Mesothelial cell of epicardium (in vitro differentiated cells): ENCODE measurements around the gene ETHE1. TPM values are rescaled to one million over a fixed set of nuclear protein-coding genes. Genes with fewer than 3 reads are reported as not detected.

Experiments used
- DNase-seq, 2 experiments: peaks; one replicate each; pipeline ENCODE4 v3.0.0; 2021; ENCODE audit warnings: low spot score in 2 of 2; ENCODE audit not compliant: unreplicated experiment in 2 of 2
- H3K27ac Mint-ChIP-seq: 2 replicates; pipeline ENCODE4 v1.8.0; 2021; ENCODE audit warnings: mixed read lengths
- H3K27me3 Mint-ChIP-seq: 2 replicates; pipeline ENCODE4 v1.8.0; 2021; ENCODE audit warnings: low read depth, mixed read lengths
- H3K36me3 Mint-ChIP-seq: 2 replicates; pipeline ENCODE4 v1.8.0; 2021; ENCODE audit warnings: mixed read lengths
- H3K4me1 Mint-ChIP-seq: 2 replicates; pipeline ENCODE4 v1.8.0; 2021; ENCODE audit warnings: mixed read lengths
- H3K4me3 Mint-ChIP-seq: 2 replicates; pipeline ENCODE4 v1.8.0; 2021; ENCODE audit warnings: mild to moderate bottlenecking, moderate library complexity, mixed read lengths
- H3K9me3 Mint-ChIP-seq: 2 replicates; pipeline ENCODE4 v1.8.0; 2021; ENCODE audit warnings: mixed read lengths
- total RNA-seq: library from RNA; stranded (reverse); gene quantifications from 3 replicates; pipeline ENCODE4 v1.2.1, GENCODE V29; 2021
- TF ChIP-seq, protein P1 (sequence below): fragments of 200-600 bp; sonication (generic); IDR thresholded peaks from one replicate; pipeline ENCODE4 v1.5.0; 2021; ENCODE audit warnings: antibody characterized with exemption; ENCODE audit not compliant: unreplicated experiment

ETHE1 gene
- total RNA-seq, 1 donor from 2014 or later = 27.9 TPM

DNA sequence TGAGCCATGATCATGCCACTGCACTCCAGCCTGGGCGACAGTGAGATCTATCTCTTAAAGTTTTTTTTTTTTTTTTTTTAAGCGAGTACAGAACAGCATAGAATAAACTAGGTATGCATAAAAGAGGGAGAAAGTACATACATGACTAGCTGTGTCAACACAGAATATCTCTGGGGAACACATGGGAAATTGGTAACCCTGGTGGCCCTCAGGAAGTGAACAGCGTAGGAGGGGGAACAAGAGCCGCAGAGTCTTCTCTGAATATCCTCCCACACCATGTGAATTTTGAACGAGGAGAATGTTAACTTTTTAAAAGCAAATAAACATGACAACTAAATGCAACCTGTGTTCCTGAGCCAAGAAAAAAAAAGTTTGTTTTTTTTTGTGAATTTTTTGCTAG is 37.7 kb downstream of the ETHE1 start:
- H3K4me3 Mint-ChIP-seq = no peak overlapping the region
- H3K27ac Mint-ChIP-seq = no peak overlapping the region
- no peak for DNase-seq
- no peaks in the 10 kb centered on the region for H3K27me3 Mint-ChIP-seq
- peaks cover 8% of the 10 kb centered on the region for H3K36me3 Mint-ChIP-seq
- no peaks in the 10 kb centered on the region for H3K9me3 Mint-ChIP-seq
- no peaks in the 10 kb centered on the region for H3K4me1 Mint-ChIP-seq
- TF ChIP-seq, protein P1, sequence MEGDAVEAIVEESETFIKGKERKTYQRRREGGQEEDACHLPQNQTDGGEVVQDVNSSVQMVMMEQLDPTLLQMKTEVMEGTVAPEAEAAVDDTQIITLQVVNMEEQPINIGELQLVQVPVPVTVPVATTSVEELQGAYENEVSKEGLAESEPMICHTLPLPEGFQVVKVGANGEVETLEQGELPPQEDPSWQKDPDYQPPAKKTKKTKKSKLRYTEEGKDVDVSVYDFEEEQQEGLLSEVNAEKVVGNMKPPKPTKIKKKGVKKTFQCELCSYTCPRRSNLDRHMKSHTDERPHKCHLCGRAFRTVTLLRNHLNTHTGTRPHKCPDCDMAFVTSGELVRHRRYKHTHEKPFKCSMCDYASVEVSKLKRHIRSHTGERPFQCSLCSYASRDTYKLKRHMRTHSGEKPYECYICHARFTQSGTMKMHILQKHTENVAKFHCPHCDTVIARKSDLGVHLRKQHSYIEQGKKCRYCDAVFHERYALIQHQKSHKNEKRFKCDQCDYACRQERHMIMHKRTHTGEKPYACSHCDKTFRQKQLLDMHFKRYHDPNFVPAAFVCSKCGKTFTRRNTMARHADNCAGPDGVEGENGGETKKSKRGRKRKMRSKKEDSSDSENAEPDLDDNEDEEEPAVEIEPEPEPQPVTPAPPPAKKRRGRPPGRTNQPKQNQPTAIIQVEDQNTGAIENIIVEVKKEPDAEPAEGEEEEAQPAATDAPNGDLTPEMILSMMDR = no peak

GRCh38 chr19:43488179-43488578 is 38.8 kb downstream of the ETHE1 start:
- H3K27ac Mint-ChIP-seq = no peak overlapping the region
- DNase-seq = no peak
- no peaks in the 10 kb centered on the region for H3K4me1 Mint-ChIP-seq
- H3K36me3 Mint-ChIP-seq = peaks cover 4% of the 10 kb centered on the region
- H3K4me3 Mint-ChIP-seq = no peak overlapping the region
- no peaks in the 10 kb centered on the region for H3K9me3 Mint-ChIP-seq
- no peaks in the 10 kb centered on the region for H3K27me3 Mint-ChIP-seq
- TF ChIP-seq, protein P1 = no peak

DNA sequence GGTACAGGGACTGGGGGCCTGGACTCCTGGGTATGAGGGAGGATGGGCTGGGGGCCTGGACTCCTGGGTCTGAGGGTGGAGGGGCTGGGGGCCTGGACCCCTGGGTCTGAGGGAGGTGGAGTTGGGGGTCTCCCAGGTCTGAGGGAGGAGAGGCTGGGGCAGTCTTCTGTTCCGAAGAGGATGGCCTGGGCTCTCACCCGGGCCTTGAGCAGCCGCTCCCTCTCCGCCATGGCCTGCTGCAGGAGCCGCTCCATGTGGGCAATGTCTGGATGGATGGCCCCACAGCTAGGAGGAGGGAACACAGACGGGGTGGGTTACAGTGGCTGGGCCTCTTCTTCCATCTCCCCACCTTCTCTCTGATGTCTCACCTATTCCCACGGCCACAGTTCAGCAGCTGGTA is 40.6 kb downstream of the ETHE1 start:
- no peak overlapping the region for H3K27ac Mint-ChIP-seq
- H3K4me1 Mint-ChIP-seq = no peaks in the 10 kb centered on the region
- H3K36me3 Mint-ChIP-seq = peaks cover 6% of the 10 kb centered on the region
- TF ChIP-seq, protein P1 = no peak
- no peak overlapping the region for H3K4me3 Mint-ChIP-seq
- DNase-seq = no peak
- H3K9me3 Mint-ChIP-seq = no peaks in the 10 kb centered on the region
- no peaks in the 10 kb centered on the region for H3K27me3 Mint-ChIP-seq

DNA sequence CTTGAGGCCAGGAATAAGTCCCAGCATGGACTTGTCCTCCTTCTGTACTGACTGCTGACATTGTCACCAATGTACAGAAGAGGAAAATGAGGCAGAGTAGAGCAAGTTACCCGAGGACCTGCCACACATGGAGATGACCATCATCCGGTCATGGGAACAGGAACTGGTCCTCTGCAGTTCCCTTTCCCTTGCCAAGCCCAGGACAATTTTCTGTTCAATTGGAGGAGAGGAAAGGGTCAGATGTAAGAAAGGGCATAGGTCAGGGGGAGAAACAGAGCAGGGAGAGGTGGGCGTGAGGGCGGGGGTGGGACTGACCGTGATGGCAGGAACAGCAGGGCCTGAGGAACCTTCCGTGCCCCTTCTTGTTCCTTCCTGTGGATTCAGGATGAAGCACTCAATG is 41.0 kb downstream of the ETHE1 start:
- Mint-ChIP-seq H3K27ac (no peak overlapping the region), H3K4me1 (no peaks in the 10 kb centered on the region), H3K36me3 (peaks cover 6% of the 10 kb centered on the region), H3K4me3 (no peak overlapping the region), H3K9me3 (no peaks in the 10 kb centered on the region), H3K27me3 (no peaks in the 10 kb centered on the region)
- no peak for DNase-seq
- TF ChIP-seq, protein P1 = no peak

GRCh38 chr19:43483281-43483680 is 43.7 kb downstream of the ETHE1 start:
- H3K9me3 Mint-ChIP-seq = no peaks in the 10 kb centered on the region
- peaks cover 7% of the 10 kb centered on the region for H3K36me3 Mint-ChIP-seq
- DNase-seq = no peak
- no peak overlapping the region for H3K4me3 Mint-ChIP-seq
- H3K27ac Mint-ChIP-seq = no peak overlapping the region
- TF ChIP-seq, protein P1 = no peak
- H3K4me1 Mint-ChIP-seq = no peaks in the 10 kb centered on the region
- H3K27me3 Mint-ChIP-seq = no peaks in the 10 kb centered on the region

DNA sequence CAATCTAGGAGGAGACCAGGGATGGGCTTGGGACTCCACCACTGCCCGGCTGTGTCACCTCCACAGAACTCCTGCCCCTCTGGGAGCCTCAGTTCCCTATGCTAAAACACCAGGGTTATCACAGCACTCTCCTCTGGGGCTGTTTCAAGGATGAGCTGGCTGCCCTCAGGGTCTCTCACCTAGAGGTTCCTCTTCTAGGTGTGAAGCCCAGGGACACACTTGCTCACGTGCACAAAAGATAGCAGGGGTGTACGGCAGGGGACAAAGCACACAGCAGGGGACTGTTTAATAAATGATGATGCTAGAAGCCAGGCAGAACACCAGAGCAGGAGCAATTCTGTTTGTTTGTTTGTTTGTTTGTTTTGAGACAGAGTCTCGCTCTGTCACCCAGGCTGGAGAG is 44.8 kb downstream of the ETHE1 start:
- Mint-ChIP-seq H3K27ac (no peak overlapping the region), H3K27me3 (no peaks in the 10 kb centered on the region), H3K4me1 (no peaks in the 10 kb centered on the region), H3K36me3 (peaks cover 12% of the 10 kb centered on the region), H3K4me3 (no peak overlapping the region), H3K9me3 (no peaks in the 10 kb centered on the region)
- TF ChIP-seq, protein P1 = no peak
- DNase-seq = no peak
